Stimulated activated naive CD4-positive, alpha-beta T cell (primary cell): Measurements from ENCODE around the gene DYNLT1.

ENCODE experiments used
- DNase-seq, 6 experiments: peaks; one replicate each; lab custom pipeline; 2025; lab: John Stamatoyannopoulos, UW

DYNLT1 gene

DNA sequence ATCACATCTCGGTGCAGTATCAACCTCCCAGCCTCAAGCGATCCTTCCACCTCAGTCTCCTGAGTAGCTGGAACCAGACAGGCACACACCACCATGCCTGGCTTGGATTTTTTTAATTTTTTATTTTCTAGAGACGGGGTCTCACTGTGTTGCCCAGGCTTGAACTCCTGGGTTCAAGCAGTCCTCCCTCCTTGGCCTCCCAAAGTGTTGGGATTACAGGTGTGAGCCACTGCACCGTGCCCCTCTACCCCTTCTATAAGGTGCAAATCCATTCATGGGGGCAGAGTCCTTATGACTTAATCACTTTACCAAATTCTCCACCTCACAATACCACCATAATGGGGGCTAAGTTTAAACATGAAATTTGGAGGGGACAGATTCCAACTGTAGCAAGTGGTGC is 47.0 kb downstream of the DYNLT1 start:
- no peak for DNase-seq

DNA sequence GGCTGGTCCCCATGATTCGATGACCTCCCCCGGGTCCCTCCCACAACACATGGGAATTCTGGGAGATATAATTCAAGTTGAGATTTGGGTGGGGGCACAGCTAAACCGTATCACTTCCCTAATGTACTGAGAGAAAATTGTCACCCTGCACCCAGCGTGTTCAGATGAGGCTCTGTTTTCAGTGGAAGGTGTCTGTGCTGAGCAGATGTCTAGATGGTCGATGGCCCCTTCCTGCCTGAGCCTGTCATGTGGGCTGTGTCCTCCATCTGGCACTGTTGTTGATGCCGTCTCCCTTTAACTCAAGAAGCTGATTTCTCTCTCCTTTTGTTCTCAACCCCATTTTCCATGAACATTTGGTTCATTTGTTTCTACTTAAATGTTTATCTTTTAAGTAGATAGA is 47.7 kb downstream of the DYNLT1 start:
- DNase-seq: no peak

DNA sequence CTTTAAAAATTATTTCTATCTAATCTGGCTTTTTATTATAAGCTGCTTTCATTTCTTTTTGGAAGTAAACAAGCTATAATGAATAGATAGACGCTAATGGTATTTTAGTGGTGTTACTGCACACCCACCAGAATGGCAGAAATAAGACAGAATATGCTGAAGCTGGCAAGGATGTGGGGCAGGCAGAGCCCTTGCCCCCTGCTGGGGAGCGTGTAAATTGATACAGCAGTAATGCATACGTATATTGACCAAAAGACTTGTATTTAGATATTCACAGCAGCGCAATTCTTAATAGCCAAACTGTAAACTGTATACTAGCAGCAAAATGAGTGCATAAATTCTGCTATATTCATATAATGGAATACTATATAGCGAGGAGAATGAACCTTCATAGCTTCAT is 49.3 kb downstream of the DYNLT1 start:
- peak in 3 of 6 experiments; percentile 2 to 19 (median 6) for DNase-seq

GRCh38 chr6:158593670-158594069 is 50.9 kb downstream of the DYNLT1 start:
- no peak for DNase-seq

DNA sequence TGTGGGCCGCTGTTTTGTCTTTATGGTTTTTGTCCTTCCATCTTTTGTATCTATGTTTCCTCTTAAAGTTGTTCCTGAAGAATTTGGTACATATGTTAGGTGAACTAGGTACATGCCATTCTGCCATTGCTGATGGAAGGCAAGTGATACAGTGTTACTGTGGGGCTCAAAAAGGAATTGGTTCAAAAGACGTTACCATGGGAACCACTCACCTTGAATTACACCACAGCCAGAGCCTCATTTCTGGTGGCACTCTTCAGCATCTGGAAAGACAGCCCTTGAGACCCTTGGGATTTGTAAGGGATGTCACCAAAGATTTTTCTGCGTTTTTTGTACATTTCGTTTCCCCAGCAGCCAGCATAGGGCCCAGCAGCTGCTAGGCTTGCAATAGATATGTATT is 52.7 kb downstream of the DYNLT1 start:
- DNase-seq: no peak

DNA sequence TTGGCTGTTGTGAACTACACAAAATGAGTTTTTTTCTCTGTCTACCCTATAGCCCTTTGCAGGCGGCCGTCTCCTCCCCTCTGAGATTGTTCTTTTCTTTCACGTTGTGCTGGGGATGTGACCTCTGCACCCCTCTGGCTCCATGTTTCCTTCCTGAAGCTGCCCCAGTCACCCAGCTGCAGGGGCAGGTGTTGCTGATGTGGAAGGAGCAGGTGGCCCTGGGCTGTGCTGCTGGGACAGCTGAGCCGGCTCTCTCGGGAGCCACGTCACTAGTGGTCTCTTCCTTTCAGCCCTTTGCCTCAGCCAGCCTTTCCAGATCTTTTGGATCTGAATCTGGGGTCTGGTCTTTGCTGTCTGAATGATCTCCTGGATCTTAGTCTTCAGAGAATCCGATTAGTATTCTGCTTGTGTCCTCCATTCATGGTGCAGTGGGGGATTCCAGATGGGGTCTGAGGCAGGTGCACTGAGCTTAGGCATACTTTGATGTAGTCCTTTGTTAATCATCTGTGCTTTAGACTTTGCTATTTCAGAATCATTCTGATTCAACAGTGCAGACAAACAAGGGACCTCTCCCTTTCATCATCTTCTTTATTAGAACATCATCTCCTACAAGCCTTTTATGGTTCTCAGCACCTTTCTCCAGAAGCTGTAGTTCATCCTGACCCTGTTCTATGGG is 53.3 kb downstream of the DYNLT1 start:
- DNase-seq: no peak

DNA sequence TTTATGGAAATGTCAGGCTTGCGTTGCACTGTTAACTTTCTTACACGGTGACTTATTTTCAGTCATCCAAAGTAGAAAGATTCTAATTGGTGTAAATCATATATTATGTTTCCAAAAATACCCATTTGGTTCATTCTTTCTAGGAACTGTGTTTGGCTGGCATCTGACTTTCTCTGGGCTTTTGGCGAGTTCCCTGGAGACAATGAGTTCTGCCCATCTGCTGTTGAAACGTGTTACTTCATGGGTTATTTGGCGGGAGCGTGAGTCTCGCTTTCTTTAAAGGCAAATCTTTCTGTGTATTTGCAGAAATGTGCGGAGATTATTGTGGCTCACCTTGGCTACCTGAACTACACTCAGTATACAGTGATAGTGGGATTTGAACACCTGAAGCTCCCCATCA is 55.2 kb downstream of the DYNLT1 start:
- DNase-seq: no peak

DNA sequence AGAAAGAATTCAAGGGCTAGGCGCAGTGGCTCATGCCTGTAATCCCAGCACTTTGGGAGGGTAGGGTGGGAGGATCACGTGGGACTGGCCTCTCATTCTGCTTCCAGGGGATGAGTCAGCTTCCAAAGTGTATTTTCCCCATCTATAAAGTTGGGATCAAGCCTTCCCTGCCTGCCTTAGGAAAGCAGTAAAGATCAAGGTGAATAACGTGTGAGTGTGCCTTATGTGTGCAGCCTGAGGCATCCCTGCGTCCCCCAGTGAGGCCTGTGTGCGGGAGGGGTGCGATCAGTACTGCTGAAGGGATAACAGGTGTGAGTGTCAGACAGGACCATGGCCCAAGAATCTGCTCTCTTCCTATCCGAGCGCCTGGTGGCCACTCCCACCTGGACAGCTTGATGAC is 57.9 kb downstream of the DYNLT1 start:
- no peak for DNase-seq
